Smooth muscle cell (in vitro differentiated cells): ENCODE results near the gene AGBL3. TPM values are rescaled to one million over a fixed set of nuclear protein-coding genes. Genes with fewer than 3 reads are reported as not detected.

Experiments
- DNase-seq: peaks from one replicate; lab custom pipeline; 2025; ENCODE audit not compliant: unreplicated experiment; lab: John Stamatoyannopoulos, UW
- H2AFZ ChIP-seq: fragments of 200-600 bp; sonication (generic); 2 replicates; pipeline ENCODE4 v1.6.0; 2016; ENCODE audit warnings: antibody characterized with exemption, low read depth, mild to moderate bottlenecking
- H3F3A ChIP-seq: fragments of 200-600 bp; sonication (generic); 2 replicates; pipeline ENCODE4 v1.6.0; 2017; ENCODE audit warnings: antibody characterized with exemption, low read depth
- H3K27ac ChIP-seq: fragments of 200-600 bp; sonication (generic); 2 replicates; pipeline ENCODE4 v1.5.1; 2016; ENCODE audit warnings: low read depth, mild to moderate bottlenecking
- H3K27me3 ChIP-seq: fragments of 200-600 bp; sonication (generic); 2 replicates; pipeline ENCODE4 v1.6.1; 2016; ENCODE audit warnings: low read depth, mild to moderate bottlenecking
- H3K36me3 ChIP-seq: fragments of 200-600 bp; sonication (generic); 2 replicates; pipeline ENCODE4 v1.5.1; 2016; ENCODE audit warnings: low read depth
- H3K4me1 ChIP-seq: fragments of 200-600 bp; sonication (generic); 2 replicates; pipeline ENCODE4 v1.5.1; 2016; ENCODE audit warnings: low read depth
- H3K4me2 ChIP-seq: fragments of 200-600 bp; sonication (generic); 2 replicates; pipeline ENCODE4 v1.6.0; 2016; ENCODE audit warnings: mild to moderate bottlenecking
- H3K4me3 ChIP-seq: fragments of 200-600 bp; sonication (generic); 2 replicates; pipeline ENCODE4 v1.5.1; 2016; ENCODE audit warnings: mild to moderate bottlenecking
- H3K79me2 ChIP-seq: fragments of 200-600 bp; sonication (generic); 2 replicates; pipeline ENCODE4 v1.6.0; 2016; ENCODE audit warnings: low read depth, mild to moderate bottlenecking
- H3K9ac ChIP-seq: fragments of 200-600 bp; sonication (generic); 2 replicates; pipeline ENCODE4 v1.6.0; 2016; ENCODE audit warnings: low read depth
- H3K9me3 ChIP-seq: fragments of 200-600 bp; sonication (generic); replicated peaks from 2 replicates; pipeline ENCODE4 v1.5.1; 2016; ENCODE audit warnings: low read depth
- H4K20me1 ChIP-seq: fragments of 200-600 bp; sonication (generic); 2 replicates; pipeline ENCODE4 v1.6.0; 2016; ENCODE audit warnings: low read depth
- CTCF ChIP-seq: fragments of 200-600 bp; sonication (generic); IDR thresholded peaks from 2 replicates; pipeline ENCODE4 v1.5.1; 2017; ENCODE audit warnings: borderline replicate concordance, mild to moderate bottlenecking, antibody characterized with exemption; ENCODE audit not compliant: insufficient read depth, poor library complexity, severe bottlenecking
- WGBS: methylation state at CpG from one replicate; pipeline ENCODE4 v1.1.7; 2016; ENCODE audit warnings: low lambda C conversion rate; 5-methylcytosine and 5-hydroxymethylcytosine counted together
- polyA plus RNA-seq: library from polyadenylated mRNA; unstranded; fragments of >200 nt; fragmentation: Nextera tagmentation; extraction: Ambion mirVana; gene quantifications from 2 replicates; pipeline ENCODE4 v1.2.1, GENCODE V29; 2016
- total RNA-seq: library from RNA; depleted of rRNA; stranded (reverse); fragments of >200 nt; gene quantifications from 2 replicates; pipeline ENCODE4 v1.2.3, GENCODE V29; 2014

The AGBL3 gene
- total and polyA plus RNA-seq, 2 experiments from 2014 or later, result 0.23 to 2.5 TPM

GRCh38 chr7:135179321-135179925 lies 193.1 kb downstream of the AGBL3 start:
- no peaks in the 10 kb centered on the region for H3K4me1 ChIP-seq
- H3K27ac ChIP-seq, result no peak overlapping the region
- peaks cover 24% of the 10 kb centered on the region for H3K9me3 ChIP-seq
- TF ChIP-seq CTCF, result no peak
- H3K36me3 ChIP-seq, result peaks cover 24% of the 10 kb centered on the region
- H3K27me3 ChIP-seq, result no peaks in the 10 kb centered on the region
- no peak overlapping the region for H2AFZ ChIP-seq
- no peak overlapping the region for H3K9ac ChIP-seq
- no peaks in the 10 kb centered on the region for H3F3A ChIP-seq
- H3K4me3 ChIP-seq, result no peak overlapping the region
- DNase-seq, result no peak
- 98% methylated on average over 8 of the region's 8 CpGs for WGBS
- H4K20me1 ChIP-seq, result no peaks in the 10 kb centered on the region
- no peak overlapping the region for H3K4me2 ChIP-seq
- H3K79me2 ChIP-seq, result no peaks in the 10 kb centered on the region

- no peak overlapping the region for H3K4me3 ChIP-seq
- H3K79me2 ChIP-seq, result no peaks in the 10 kb centered on the region
- no peak overlapping the region for H3K27ac ChIP-seq
- peaks cover 24% of the 10 kb centered on the region for H3K9me3 ChIP-seq
- TF ChIP-seq CTCF, result no peak
- 98% methylated on average over 5 of the region's 5 CpGs for WGBS
- H2AFZ ChIP-seq, result no peak overlapping the region
- H4K20me1 ChIP-seq, result no peaks in the 10 kb centered on the region
- no peak for DNase-seq
- H3F3A ChIP-seq, result no peaks in the 10 kb centered on the region
- peaks cover 31% of the 10 kb centered on the region for H3K36me3 ChIP-seq
- H3K4me1 ChIP-seq, result no peaks in the 10 kb centered on the region
- no peaks in the 10 kb centered on the region for H3K27me3 ChIP-seq
- H3K4me2 ChIP-seq, result no peak overlapping the region
- no peak overlapping the region for H3K9ac ChIP-seq
Measured at GRCh38 chr7:135180122-135180521, 193.8 kb downstream of the AGBL3 start.

- no peaks in the 10 kb centered on the region for H3K79me2 ChIP-seq
- no peaks in the 10 kb centered on the region for H4K20me1 ChIP-seq
- H3K4me1 ChIP-seq, result no peaks in the 10 kb centered on the region
- H3K9me3 ChIP-seq, result peaks cover 24% of the 10 kb centered on the region
- no peak for TF ChIP-seq CTCF
- no peak overlapping the region for H3K4me3 ChIP-seq
- no peak overlapping the region for H3K9ac ChIP-seq
- no peak overlapping the region for H3K4me2 ChIP-seq
- 85% methylated on average over 3 of the region's 3 CpGs for WGBS
- no peak for DNase-seq
- H3K27me3 ChIP-seq, result no peaks in the 10 kb centered on the region
- no peaks in the 10 kb centered on the region for H3F3A ChIP-seq
- no peak overlapping the region for H3K27ac ChIP-seq
- H3K36me3 ChIP-seq, result peaks cover 33% of the 10 kb centered on the region
- H2AFZ ChIP-seq, result no peak overlapping the region
Measured at GRCh38 chr7:135181261-135181928, 195.1 kb downstream of the AGBL3 start.
